Endothelial cell of umbilical vein (primary cell): ENCODE measurements around the gene KLF2. TPM values are rescaled to one million over a fixed set of nuclear protein-coding genes. Genes with fewer than 3 reads are reported as not detected.

Experiments used
- BruUV-seq: library from RNA; stranded (reverse); fragments of 400-500 nt; replicated peaks from 2 replicates; lab custom pipeline; 2021; lab: Mats Ljungman, UMichigan
- CTCF ChIA-PET: fragments of 300-600, 350-600 bp; sonication (Branson Sonifier 250); formaldehyde crosslinking; loops from one replicate; lab custom pipeline; 2021; ENCODE audit warnings: antibody characterized with exemption, inconsistent platforms; lab: Charles Lee
- POLR2A ChIA-PET: fragments of 300-600, 350-600 bp; sonication (Branson Sonifier 250); formaldehyde crosslinking; loops from one replicate; lab custom pipeline; 2021; ENCODE audit warnings: antibody characterized with exemption, inconsistent platforms; lab: Charles Lee
- DNase-seq: peaks from one replicate; pipeline ENCODE4 v3.0.0-alpha.2; 2011; ENCODE audit warnings: low read depth, low spot score
- FAIRE-seq: peaks from 2 replicates; lab custom pipeline; 2011; peaks lifted over from hg19 to GRCh38; lab: Jason Lieb, UNC
- H2AFZ ChIP-seq: 2 replicates; pipeline ENCODE4 v1.6.0; 2012; ENCODE audit warnings: low read depth, low read length, control low read depth, inconsistent platforms
- H3K27ac ChIP-seq: 2 replicates; pipeline ENCODE4 v1.5.1; 2011; ENCODE audit warnings: low read depth, mild to moderate bottlenecking, control low read depth, low read length, moderate library complexity; ENCODE audit not compliant: insufficient read depth
- H3K27me3 ChIP-seq, 2 experiments: 2 replicates each; pipeline versions ENCODE4 v1.6.0 to v1.6.1; 2011; ENCODE audit warnings: low read length in 2 of 2, mixed read lengths in 1 of 2; ENCODE audit not compliant: control insufficient read depth in 2 of 2, insufficient read depth in 2 of 2
- H3K36me3 ChIP-seq, 2 experiments: 2 replicates in 1 of 2; 3 replicates in 1 of 2; pipeline ENCODE4 v1.5.1; 2011; ENCODE audit warnings: low read length in 2 of 2, mild to moderate bottlenecking in 1 of 2, moderate library complexity in 1 of 2; ENCODE audit not compliant: control insufficient read depth in 2 of 2, insufficient read depth in 2 of 2; ENCODE audit errors: extremely low read depth in 1 of 2
- H3K4me1 ChIP-seq: 3 replicates; pipeline ENCODE4 v1.5.1; 2011; ENCODE audit warnings: mild to moderate bottlenecking, low read length; ENCODE audit not compliant: control insufficient read depth, insufficient read depth; ENCODE audit errors: extremely low read depth
- H3K4me2 ChIP-seq: 2 replicates; pipeline ENCODE4 v1.6.1; 2011; ENCODE audit warnings: low read length, control low read depth, mixed read lengths; ENCODE audit not compliant: insufficient read depth
- H3K4me3 ChIP-seq, 3 experiments: fragments of 200-600 bp in 1 of 3; sonication (generic), shearing (Covaris generic) in 1 of 3; replicated peaks in 1 of 3; 2 replicates each; pipeline ENCODE4 v1.5.1; 2011 to 2016; ENCODE audit warnings: control low read depth in 3 of 3, low read length in 3 of 3, mild to moderate bottlenecking in 2 of 3, inconsistent platforms in 1 of 3, low read depth in 1 of 3, moderate library complexity in 1 of 3; ENCODE audit not compliant: insufficient read depth in 1 of 3
- H3K79me2 ChIP-seq: 2 replicates; pipeline ENCODE4 v1.6.0; 2012; ENCODE audit warnings: low read length, inconsistent platforms; ENCODE audit not compliant: control insufficient read depth, insufficient read depth
- H3K9ac ChIP-seq: replicated peaks from 2 replicates; pipeline ENCODE3; 2011; ENCODE audit warnings: low read length, control low read depth; ENCODE audit not compliant: insufficient read depth; ENCODE audit errors: extremely low read depth
- H3K9me1 ChIP-seq: replicated peaks from 3 replicates; pipeline ENCODE4 v1.6.0; 2011; ENCODE audit warnings: mild to moderate bottlenecking, low read length; ENCODE audit not compliant: control insufficient read depth, insufficient read depth; ENCODE audit errors: extremely low read depth
- H3K9me3 ChIP-seq: replicated peaks from 2 replicates; pipeline ENCODE4 v1.5.1; 2012; ENCODE audit warnings: low read length, inconsistent platforms; ENCODE audit not compliant: control insufficient read depth, insufficient read depth
- H4K20me1 ChIP-seq: replicated peaks from 2 replicates; pipeline ENCODE3; 2011; ENCODE audit warnings: mild to moderate bottlenecking, low read length; ENCODE audit not compliant: control insufficient read depth, insufficient read depth; ENCODE audit errors: extremely low read depth
- CTCF ChIP-seq, 2 donors: IDR thresholded peaks; 1 replicate in 1 of 2; 2 replicates in 1 of 2; pipeline ENCODE4 v1.5.1; 2011; ENCODE audit warnings: low read length in 2 of 2, mild to moderate bottlenecking in 2 of 2, moderate library complexity in 2 of 2, control low read depth in 1 of 2, inconsistent platforms in 1 of 2, low read depth in 1 of 2; ENCODE audit not compliant: insufficient read depth in 1 of 2; ENCODE audit errors: extremely low read depth in 1 of 2
- EZH2 ChIP-seq: IDR thresholded peaks from 2 replicates; pipeline ENCODE4 v1.6.1; 2012; ENCODE audit warnings: borderline replicate concordance, low read depth, mild to moderate bottlenecking, moderate library complexity, low read length, inconsistent platforms; ENCODE audit not compliant: severe bottlenecking
- FOS ChIP-seq: IDR thresholded peaks from 2 replicates; pipeline ENCODE4 v1.6.1; 2011; ENCODE audit warnings: mild to moderate bottlenecking, low read length, moderate library complexity, borderline replicate concordance; ENCODE audit not compliant: insufficient read depth
- GATA2 ChIP-seq: IDR thresholded peaks from 2 replicates; pipeline ENCODE4 v1.7.0; 2011; ENCODE audit warnings: low read depth, mild to moderate bottlenecking, moderate library complexity, mixed read lengths, low read length; ENCODE audit not compliant: insufficient read length, insufficient read depth
- JUN ChIP-seq: IDR thresholded peaks from 2 replicates; pipeline ENCODE4 v1.6.1; 2011; ENCODE audit warnings: borderline replicate concordance, low read depth; ENCODE audit not compliant: insufficient read length, insufficient read depth
- MAX ChIP-seq: IDR thresholded peaks from 2 replicates; pipeline ENCODE4 v1.6.1; 2011; ENCODE audit not compliant: insufficient read depth, insufficient read length
- MYC ChIP-seq: IDR thresholded peaks from one replicate; pipeline ENCODE4 v1.6.1; 2011; ENCODE audit warnings: mild to moderate bottlenecking, low read depth, low read length
- POLR2A ChIP-seq: IDR thresholded peaks from 2 replicates; pipeline ENCODE4 v1.6.1; 2012; ENCODE audit warnings: low read depth, mild to moderate bottlenecking, control low read depth, low read length
- POLR2AphosphoS5 ChIP-seq: IDR thresholded peaks from 2 replicates; pipeline ENCODE4 v1.6.1; 2012; ENCODE audit warnings: low read depth, mild to moderate bottlenecking, control low read depth, low read length, moderate library complexity; ENCODE audit not compliant: insufficient read depth
- dilution Hi-C: fragments of 300-500 bp; cut with MboI; formaldehyde crosslinking; loops from one replicate; pipeline ENCODE4 v1.15.0; 2019; ENCODE audit warnings: low sequenced_read_pairs; ENCODE audit not compliant: extremely low pct_ligation_motif_present
- intact Hi-C: fragments of 100-400 bp; cut with micrococcal nuclease; formaldehyde crosslinking; loops from one replicate; pipeline ENCODE4 v1.10.0; 2022
- polyA plus RNA-seq, 4 experiments: library from polyadenylated mRNA; depleted of rRNA in 3 of 4; stranded (reverse) in 3 of 4; unstranded in 1 of 4; fragments of >200 nt; gene quantifications; 2 replicates each; pipeline versions ENCODE4 v1.2.1 to v1.2.3, GENCODE V29; 2011 to 2012; ENCODE audit warnings: missing spikeins in 1 of 4
- total RNA-seq: library from RNA; stranded (reverse); gene quantifications from 2 replicates; pipeline ENCODE4 v1.2.3, GENCODE V29; 2021

KLF2 gene
- total and polyA plus RNA-seq, 2 donors (not counting 3 experiments of a cell fraction or from before 2014, with no cell fraction given), result 23.4 to 30.3 TPM

GRCh38 chr19:16296713-16297112 is 27.9 kb upstream of the KLF2 start:
- FAIRE-seq, result no peak
- no peaks in the 10 kb centered on the region for H3K27me3 ChIP-seq
- intact Hi-C loops, result no loop called here
- H3K4me3 ChIP-seq, result no peak overlapping the region
- no peak overlapping the region for H2AFZ ChIP-seq
- H3K9ac ChIP-seq, result no peak overlapping the region
- CTCF ChIA-PET, result no interaction called here
- H3K4me2 ChIP-seq, result no peak overlapping the region
- H3K79me2 ChIP-seq, result no peaks in the 10 kb centered on the region
- no peaks in the 10 kb centered on the region for H3K9me1 ChIP-seq
- POLR2A ChIA-PET, result no interaction called here
- no peaks in the 10 kb centered on the region for H3K9me3 ChIP-seq
- no peak for DNase-seq
- dilution Hi-C loops, result no loop called here
- no peak for TF ChIP-seq MYC
- TF ChIP-seq GATA2, result no peak
- TF ChIP-seq CTCF (IDR thresholded peaks at IDR 0.05; ENCODE audit: extremely low read depth in 1 of 2, insufficient read depth in 1 of 2, low read depth in 1 of 2, low read length in 2 of 2), result no peak
- TF ChIP-seq POLR2A, result no peak
- TF ChIP-seq POLR2AphosphoS5, result no peak
- no peak for TF ChIP-seq EZH2
- TF ChIP-seq MAX, result no peak
- TF ChIP-seq FOS, result no peak
- no peak for TF ChIP-seq JUN
- no peak overlapping the region for H3K27ac ChIP-seq
- no TSS peak for BruUV-seq
- H4K20me1 ChIP-seq, result no peaks in the 10 kb centered on the region
- H3K36me3 ChIP-seq, result no peaks in the 10 kb centered on the region
- H3K4me1 ChIP-seq, result peaks cover 14% of the 10 kb centered on the region
